ENCODE data around the gene NAA10.

The NAA10 gene

GRCh38 chrX:153905481-153906095 lies 29.2 kb downstream of the NAA10 start:
- no peak for TF ChIP-seq ZFX (IDR thresholded peaks at IDR 0.05)
- no peak for TF ChIP-seq CTCF (conservative IDR thresholded peaks at IDR 0.05)
- no peak overlapping the region for H3K27ac ChIP-seq

DNA sequence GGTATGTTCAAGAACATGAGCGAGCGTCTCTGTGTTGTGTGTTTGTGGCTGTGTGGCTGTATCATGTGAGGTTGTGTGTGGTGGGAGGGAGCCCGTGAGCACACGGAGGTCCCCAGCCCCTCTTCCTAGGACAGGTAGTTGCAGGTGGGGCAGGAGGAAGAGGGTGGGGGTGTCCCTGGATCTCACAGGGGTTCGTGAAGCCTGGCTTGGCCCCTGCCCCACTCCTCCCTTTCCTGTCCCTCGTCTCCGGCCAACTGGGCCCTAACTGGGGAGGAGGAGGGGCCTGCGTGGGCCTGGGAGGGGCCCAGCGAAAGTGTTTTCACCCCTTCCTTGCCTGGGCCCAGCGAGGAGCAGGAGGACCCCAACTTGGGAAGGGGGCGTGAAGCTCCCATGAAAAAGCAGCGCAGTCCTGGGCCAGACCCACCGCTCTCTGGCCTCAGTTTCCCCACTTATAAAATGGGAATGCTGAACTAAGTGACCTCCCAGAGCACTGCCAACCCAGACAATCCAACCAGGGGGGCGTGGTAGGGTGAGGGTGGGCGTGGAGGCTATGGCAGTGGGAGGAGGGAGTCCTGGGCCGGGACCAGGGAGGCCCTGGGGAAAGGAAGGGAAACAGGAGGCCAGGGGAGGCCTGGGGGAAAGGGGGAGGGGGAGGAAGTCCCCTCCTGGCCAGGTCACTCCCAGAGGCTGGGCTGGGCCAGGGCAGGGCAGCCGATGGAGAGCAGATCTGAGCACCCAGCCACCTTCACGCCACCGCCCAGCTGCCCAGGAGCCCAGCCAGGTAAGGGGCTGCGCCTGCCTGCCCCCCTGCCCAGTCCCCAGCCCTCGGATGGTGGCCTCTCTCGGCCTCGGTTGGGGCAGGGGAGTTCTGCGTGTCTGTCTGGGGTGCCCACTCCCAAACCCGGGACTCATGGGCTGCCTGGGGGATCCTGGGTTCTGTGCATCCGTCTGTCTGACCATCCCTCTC lies 30.6 kb downstream of the NAA10 start, which contains the start of gene AVPR2:
AVPR2 (plus strand) TSS at position 683 of the 967 bp plus-strand sequence. CDS start 473 bp downstream, outside the sequence.
- no peak within 1 kb of the TSS for H3K27ac ChIP-seq
- TF ChIP-seq CTCF (conservative IDR thresholded peaks at IDR 0.05) (no peak), ZFX (IDR thresholded peaks at IDR 0.05) (no peak)

DNA sequence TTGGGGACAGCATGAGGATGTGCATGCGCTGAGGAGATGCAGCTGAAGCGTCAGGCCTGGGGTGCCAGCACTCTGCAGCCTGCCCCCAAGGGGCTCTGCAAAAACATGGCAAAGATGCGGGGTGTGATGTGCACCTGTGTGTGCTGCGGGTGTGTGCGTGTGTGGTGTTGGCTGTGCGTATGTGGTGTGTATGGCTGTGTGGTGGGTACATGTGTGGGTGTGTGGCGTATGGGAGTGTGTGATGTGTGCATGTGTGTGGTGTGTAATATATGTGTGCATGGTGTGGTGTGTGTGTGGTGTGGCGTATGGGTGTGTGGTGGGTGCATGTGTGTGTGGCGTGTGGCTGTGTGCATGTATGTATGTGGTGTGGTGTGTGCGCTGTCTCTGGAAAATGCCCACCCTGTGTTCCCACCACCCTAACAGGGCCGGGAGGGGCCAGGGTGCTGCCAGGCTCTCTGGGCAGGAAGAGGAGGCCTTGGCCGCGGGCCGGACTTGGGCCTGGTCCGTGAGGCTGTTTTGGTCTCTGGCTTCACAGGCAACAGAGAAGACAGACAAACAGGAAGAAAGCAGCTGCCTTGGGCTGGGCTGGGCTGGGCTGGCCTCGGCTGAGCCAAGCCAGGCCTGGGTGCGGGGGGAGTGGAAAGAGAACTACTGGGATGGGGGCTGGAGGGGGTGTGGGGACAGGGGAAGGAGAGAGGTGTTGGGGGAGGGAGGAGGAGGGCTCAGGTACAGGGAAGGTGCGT lies 31.4 kb downstream of the NAA10 start:
- no peak overlapping the region for H3K27ac ChIP-seq
- no peak for TF ChIP-seq ZFX (IDR thresholded peaks at IDR 0.05)
- TF ChIP-seq CTCF (conservative IDR thresholded peaks at IDR 0.05) = no peak

GRCh38 chrX:153902385-153902784 lies 32.5 kb downstream of the NAA10 start:
- no peak overlapping the region for H3K27ac ChIP-seq
- TF ChIP-seq CTCF (conservative IDR thresholded peaks at IDR 0.05) (no peak), ZFX (IDR thresholded peaks at IDR 0.05) (no peak)

DNA sequence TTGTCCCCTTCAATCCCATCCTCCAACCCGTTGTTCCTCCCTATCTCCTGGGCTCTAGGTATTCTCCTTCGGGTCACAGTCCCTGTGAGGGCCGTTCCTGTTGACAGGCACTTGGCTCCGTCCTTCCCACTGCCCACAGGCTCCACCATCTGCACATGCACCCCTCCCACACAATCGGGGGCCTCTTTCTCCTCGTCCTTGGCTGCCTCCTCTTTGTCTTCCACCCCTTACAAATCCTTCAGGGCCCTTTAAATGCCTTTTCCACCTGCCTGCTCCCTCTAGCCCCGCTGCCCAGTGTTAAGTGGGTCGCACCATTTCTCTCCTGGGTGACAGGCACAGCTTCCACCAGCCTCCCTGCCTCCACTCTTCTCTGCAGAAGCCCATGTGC lies 33.1 kb downstream of the NAA10 start:
- TF ChIP-seq CTCF (conservative IDR thresholded peaks at IDR 0.05) = no peak
- TF ChIP-seq ZFX (IDR thresholded peaks at IDR 0.05) = no peak
- H3K27ac ChIP-seq = no peak overlapping the region

GRCh38 chrX:153900831-153901752 lies 33.7 kb downstream of the NAA10 start:
- TF ChIP-seq CTCF (conservative IDR thresholded peaks at IDR 0.05) = no peak
- TF ChIP-seq ZFX (IDR thresholded peaks at IDR 0.05) = no peak
- H3K27ac ChIP-seq = no peak overlapping the region

All from C4-2B (cell line).